ENCODE measurements around the gene RBM11. TPM values are rescaled to one million over a fixed set of nuclear protein-coding genes. Genes with fewer than 3 reads are reported as not detected.

RBM11 gene
- total and polyA plus RNA-seq, 12 donors, result 0.21 to 1.1 (median 0.47) TPM; not detected in 3

GRCh38 chr21:14259747-14260146, 43.8 kb downstream of the RBM11 start:
- H3K27ac ChIP-seq, result no peak overlapping the region
- H3K4me1 ChIP-seq, result no peaks in the 10 kb centered on the region
- peaks cover 0 to 7% (median 0%) of the 10 kb centered on the region in 7 donors for H3K27me3 ChIP-seq
- H3K9me3 ChIP-seq, result no peaks in the 10 kb centered on the region
- intact Hi-C loops (cut with DNase I), result loop anchor here in 7 of 10 donors (2.0 to 10.0 kb wide), 6 partner anchors 603 to 1335 kb away; no protein-coding TSS in a partner anchor
- H3K4me3 ChIP-seq, result no peak overlapping the region
- DNase-seq, result no peak
- WGBS, 2 donors, result 38 to 43% methylated on average over 3 of the region's 3 CpGs
- peak in 8 of 9 donors; percentile 27 to 69 (median 59) for TF ChIP-seq CTCF (IDR thresholded peaks at IDR 0.05)
- H3K36me3 ChIP-seq, result no peaks in the 10 kb centered on the region
- ATAC-seq, result peak in 3 of 8 donors; percentile 57 to 63 (median 61)

GRCh38 chr21:14260174-14260764, 44.3 kb downstream of the RBM11 start:
- ATAC-seq, result no peak
- 38 to 43% methylated on average over 1 of the region's 1 CpG for WGBS, 2 donors
- no peaks in the 10 kb centered on the region for H3K36me3 ChIP-seq
- intact Hi-C loops (cut with DNase I), result loop anchor here in 2 of 10 donors (2.0 to 10.0 kb wide), 2 partner anchors 1223 to 1335 kb away; no protein-coding TSS in a partner anchor
- no peaks in the 10 kb centered on the region for H3K4me1 ChIP-seq
- no peaks in the 10 kb centered on the region for H3K9me3 ChIP-seq
- H3K27ac ChIP-seq, result no peak overlapping the region
- DNase-seq, result no peak
- TF ChIP-seq CTCF (IDR thresholded peaks at IDR 0.05), result no peak
- H3K4me3 ChIP-seq, result no peak overlapping the region
- H3K27me3 ChIP-seq, result peaks cover 0 to 9% (median 0%) of the 10 kb centered on the region in 7 donors

- H3K27me3 ChIP-seq, result peaks cover 0 to 9% (median 0%) of the 10 kb centered on the region in 7 donors
- DNase-seq (no peak), ATAC-seq (no peak)
- no peak for TF ChIP-seq CTCF (IDR thresholded peaks at IDR 0.05)
- H3K4me1 ChIP-seq, result no peaks in the 10 kb centered on the region
- 43 to 81% methylated on average over 1 of the region's 1 CpG for WGBS, 2 donors
- H3K4me3 ChIP-seq, result no peak overlapping the region
- H3K36me3 ChIP-seq, result no peaks in the 10 kb centered on the region
- H3K27ac ChIP-seq, result no peak overlapping the region
- no peaks in the 10 kb centered on the region for H3K9me3 ChIP-seq
- intact Hi-C loops (cut with DNase I), result loop anchor here in 1 of 10 donors (10.0 kb wide), 1 partner anchor 1333 kb away; no protein-coding TSS in a partner anchor
Measured at GRCh38 chr21:14262039-14262438, 46.1 kb downstream of the RBM11 start.

GRCh38 chr21:14263879-14264278, 47.9 kb downstream of the RBM11 start:
- intact Hi-C loops (cut with DNase I), result loop anchor here in 1 of 10 donors (10.0 kb wide), 1 partner anchor 1331 kb away; no protein-coding TSS in a partner anchor

More at GRCh38 chr21:14263879-14264278, 47.9 kb downstream of the RBM11 start:
- 41 to 52% methylated on average over 1 of the region's 1 CpG for WGBS, 2 donors
- Histone ChIP-seq H3K4me3 (no peak overlapping the region), H3K36me3 (no peaks in the 10 kb centered on the region), H3K27me3 (peaks cover 0 to 5% (median 0%) of the 10 kb centered on the region in 7 donors), H3K9me3 (no peaks in the 10 kb centered on the region), H3K27ac (no peak overlapping the region), H3K4me1 (no peaks in the 10 kb centered on the region)
- ATAC-seq, result no peak
- DNase-seq, result no peak
- no peak for TF ChIP-seq CTCF (IDR thresholded peaks at IDR 0.05)

Measured in heart right ventricle (tissue), 16 donors.